ENCODE data around the gene ATG16L1. TPM values are rescaled to one million over a fixed set of nuclear protein-coding genes. Genes with fewer than 3 reads are reported as not detected.
A peak's percentile ranks its signal among the peaks of the same experiment; 100 is the strongest.

ATG16L1 gene
- total RNA-seq (2014; rRNA removed; shearing (Covaris generic)) (31.8 and 37.9 TPM in 2 replicates), polyA plus RNA-seq (2016; fragmentation: Nextera tagmentation; extraction: Ambion mirVana) (12.3 and 15.3 TPM in 2 replicates)
- long read RNA-seq, partial matches to known transcripts = 1 of 7 reads
- long read RNA-seq, other reads (novel, unspliced or antisense) = 3 of 7 reads

- Histone ChIP-seq H3K27ac (ENCODE audit: low read depth) (peak within 1 kb of the TSS; percentile 65; the same call in 1 of the 2 replicates), H3K9me2 (ENCODE audit: insufficient read depth) (no peaks in the 10 kb centered on the region), H3K4me1 (ENCODE audit: insufficient read depth) (0 out of 2 replicates have a peak, but pooled peaks cover 4% of the 10 kb centered on the region), H4K20me1 (replicated peaks; ENCODE audit: insufficient read depth) (peaks cover 33% of the 10 kb centered on the region), H2AFZ (peak within 1 kb of the TSS; percentile 100), H3K36me3 (ENCODE audit: insufficient read depth) (peaks cover 15% of the 10 kb centered on the region), H3F3A (replicated peaks; ENCODE audit: low read depth) (no peaks in the 10 kb centered on the region), H3K27me3 (ENCODE audit: insufficient read depth) (no peaks in the 10 kb centered on the region), H3K4me3 (peak within 1 kb of the TSS; percentile 84), H3K79me2 (replicated peaks; ENCODE audit: insufficient read depth) (peaks cover 47% of the 10 kb centered on the region), H3K4me2 (peak within 1 kb of the TSS; percentile 90)
- peaks cover 5% of the 10 kb centered on the region for H3K27me3 Mint-ChIP-seq (ENCODE audit: insufficient read depth, low read depth, poor library complexity)
- peak within 1 kb of the TSS; percentile 91 for H3K4me3 Mint-ChIP-seq
- H3K4me1 Mint-ChIP-seq = peaks cover 5% of the 10 kb centered on the region; the same call in 2 of the 3 replicates
- ATAC-seq = peak; percentile 99
- peak; percentile 97 for DNase-seq (ENCODE audit: low spot score)
- H3K9me3 Mint-ChIP-seq = peaks cover 19% of the 10 kb centered on the region
- H3K36me3 Mint-ChIP-seq (ENCODE audit: low read depth) = peaks cover 37% of the 10 kb centered on the region
- TF ChIP-seq ETS1 (IDR thresholded peaks at IDR 0.05) (peak; percentile 84), STAT1 (IDR thresholded peaks at IDR 0.05; ENCODE audit: unreplicated experiment) (no peak), EZH2 (IDR thresholded peaks at IDR 0.05; ENCODE audit: low read depth, unreplicated experiment) (no peak), POLR2AphosphoS5 (IDR thresholded peaks at IDR 0.05; ENCODE audit: low read depth) (peak; percentile 85), CREB1 (CRISPR knock-in tag; IDR thresholded peaks at IDR 0.05; ENCODE audit: low read depth) (peak; percentile 98)
- TF ChIP-seq, protein P1, sequence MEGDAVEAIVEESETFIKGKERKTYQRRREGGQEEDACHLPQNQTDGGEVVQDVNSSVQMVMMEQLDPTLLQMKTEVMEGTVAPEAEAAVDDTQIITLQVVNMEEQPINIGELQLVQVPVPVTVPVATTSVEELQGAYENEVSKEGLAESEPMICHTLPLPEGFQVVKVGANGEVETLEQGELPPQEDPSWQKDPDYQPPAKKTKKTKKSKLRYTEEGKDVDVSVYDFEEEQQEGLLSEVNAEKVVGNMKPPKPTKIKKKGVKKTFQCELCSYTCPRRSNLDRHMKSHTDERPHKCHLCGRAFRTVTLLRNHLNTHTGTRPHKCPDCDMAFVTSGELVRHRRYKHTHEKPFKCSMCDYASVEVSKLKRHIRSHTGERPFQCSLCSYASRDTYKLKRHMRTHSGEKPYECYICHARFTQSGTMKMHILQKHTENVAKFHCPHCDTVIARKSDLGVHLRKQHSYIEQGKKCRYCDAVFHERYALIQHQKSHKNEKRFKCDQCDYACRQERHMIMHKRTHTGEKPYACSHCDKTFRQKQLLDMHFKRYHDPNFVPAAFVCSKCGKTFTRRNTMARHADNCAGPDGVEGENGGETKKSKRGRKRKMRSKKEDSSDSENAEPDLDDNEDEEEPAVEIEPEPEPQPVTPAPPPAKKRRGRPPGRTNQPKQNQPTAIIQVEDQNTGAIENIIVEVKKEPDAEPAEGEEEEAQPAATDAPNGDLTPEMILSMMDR (conservative IDR thresholded peaks at IDR 0.05; ENCODE audit: low read depth in 2 of 2) = peak; percentile 81 to 97
- peak within 1 kb of the TSS; percentile 94 for H3K27ac Mint-ChIP-seq
Measured at GRCh38 chr2:233251306-233252116, at the start of gene ATG16L1. Gene ATG16L1, plus strand, starts transcription at chr2:233251673. Its CDS starts 155 bp downstream, at chr2:233251828.

- no peak overlapping the region for H3K27ac Mint-ChIP-seq
- Histone ChIP-seq H3F3A (replicated peaks; ENCODE audit: low read depth) (no peaks in the 10 kb centered on the region), H3K27ac (ENCODE audit: low read depth) (no peak overlapping the region), H3K27me3 (ENCODE audit: insufficient read depth) (no peaks in the 10 kb centered on the region), H3K36me3 (ENCODE audit: insufficient read depth) (no peaks in the 10 kb centered on the region; the same call in 1 of the 2 replicates), H3K4me3 (no peak overlapping the region), H3K9me2 (ENCODE audit: insufficient read depth) (no peaks in the 10 kb centered on the region), H3K79me2 (replicated peaks; ENCODE audit: insufficient read depth) (no peaks in the 10 kb centered on the region), H4K20me1 (replicated peaks; ENCODE audit: insufficient read depth) (no peaks in the 10 kb centered on the region), H3K4me1 (ENCODE audit: insufficient read depth) (no peaks in the 10 kb centered on the region), H2AFZ (no peak overlapping the region), H3K4me2 (no peak overlapping the region)
- H3K4me3 Mint-ChIP-seq = no peak overlapping the region
- H3K4me1 Mint-ChIP-seq = peaks cover 16% of the 10 kb centered on the region
- TF ChIP-seq POLR2AphosphoS5 (IDR thresholded peaks at IDR 0.05; ENCODE audit: low read depth) = no peak
- no peak for TF ChIP-seq JUNB (IDR thresholded peaks at IDR 0.05; ENCODE audit: unreplicated experiment)
- no peak for TF ChIP-seq REST (IDR thresholded peaks at IDR 0.05; ENCODE audit: unreplicated experiment)
- TF ChIP-seq ETS1 (IDR thresholded peaks at IDR 0.05) = no peak
- TF ChIP-seq NANOG (IDR thresholded peaks at IDR 0.05; ENCODE audit: borderline replicate concordance) = no peak
- TF ChIP-seq, protein P1 (conservative IDR thresholded peaks at IDR 0.05; ENCODE audit: low read depth in 2 of 2) = no peak
- no peak for TF ChIP-seq ZNF114 (CRISPR knock-in tag; IDR thresholded peaks at IDR 0.05)
- H3K27me3 Mint-ChIP-seq (ENCODE audit: insufficient read depth, low read depth, poor library complexity) = peaks cover 12% of the 10 kb centered on the region
- ATAC-seq = no peak
- peaks cover 18% of the 10 kb centered on the region for H3K9me3 Mint-ChIP-seq
- no peak for DNase-seq (ENCODE audit: low spot score)
- H3K36me3 Mint-ChIP-seq (ENCODE audit: low read depth) = peaks cover 19% of the 10 kb centered on the region
Measured at GRCh38 chr2:233202531-233202944, 48.9 kb upstream of the ATG16L1 start.
